HUES48 (cell line): ENCODE data around the gene C5.

Experiments used
- H3K27ac ChIP-seq: one replicate; pipeline ENCODE4 v1.7.0; 2013; ENCODE audit warnings: low read depth, low read length, inconsistent platforms
- H3K27me3 ChIP-seq: 2 replicates; pipeline ENCODE4 v1.6.1; 2013; ENCODE audit warnings: mild to moderate bottlenecking, low read length; ENCODE audit not compliant: control insufficient read depth, insufficient read depth
- H3K36me3 ChIP-seq: 2 replicates; pipeline ENCODE4 v1.6.1; 2013; ENCODE audit warnings: low read length; ENCODE audit not compliant: control insufficient read depth, insufficient read depth
- H3K4me1 ChIP-seq: 2 replicates; pipeline ENCODE4 v1.6.1; 2013; ENCODE audit warnings: mild to moderate bottlenecking, low read length; ENCODE audit not compliant: control insufficient read depth, insufficient read depth
- H3K4me3 ChIP-seq: 2 replicates; pipeline ENCODE4 v1.5.1; 2013; ENCODE audit warnings: mild to moderate bottlenecking, low read depth, low read length
- H3K9ac ChIP-seq: 2 replicates; pipeline ENCODE4 v1.6.1; 2013; ENCODE audit warnings: mild to moderate bottlenecking, low read depth, low read length, moderate library complexity
- H3K9me3 ChIP-seq: 2 replicates; pipeline ENCODE4 v1.6.1; 2013; ENCODE audit warnings: low read length; ENCODE audit not compliant: control insufficient read depth, insufficient read depth

Gene C5

DNA sequence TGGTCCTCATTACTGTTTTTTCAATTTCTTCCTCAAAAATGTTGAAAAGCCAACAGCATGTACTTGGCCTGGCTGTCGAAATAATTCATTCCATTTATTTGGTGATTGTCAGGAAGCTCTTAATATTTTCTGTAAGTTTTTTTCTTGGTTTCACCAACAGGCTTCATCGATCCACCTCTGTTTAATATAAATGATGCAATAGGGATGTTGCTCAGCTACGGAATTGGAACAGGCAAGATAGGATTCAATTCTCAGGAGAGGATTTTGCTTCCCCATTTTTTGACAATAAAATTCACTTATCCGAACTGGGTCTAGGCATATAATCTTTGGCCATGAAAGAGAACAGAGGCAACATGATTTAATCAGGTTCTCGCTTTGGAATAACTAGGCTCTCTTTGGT, 30.8 kb downstream of the C5 start:
- peaks cover 5% of the 10 kb centered on the region for H3K4me1 ChIP-seq
- H3K27ac ChIP-seq: no peak overlapping the region
- H3K27me3 ChIP-seq: no peaks in the 10 kb centered on the region
- no peaks in the 10 kb centered on the region for H3K36me3 ChIP-seq
- H3K9ac ChIP-seq: no peak overlapping the region
- H3K4me3 ChIP-seq: no peak overlapping the region
- no peaks in the 10 kb centered on the region for H3K9me3 ChIP-seq

DNA sequence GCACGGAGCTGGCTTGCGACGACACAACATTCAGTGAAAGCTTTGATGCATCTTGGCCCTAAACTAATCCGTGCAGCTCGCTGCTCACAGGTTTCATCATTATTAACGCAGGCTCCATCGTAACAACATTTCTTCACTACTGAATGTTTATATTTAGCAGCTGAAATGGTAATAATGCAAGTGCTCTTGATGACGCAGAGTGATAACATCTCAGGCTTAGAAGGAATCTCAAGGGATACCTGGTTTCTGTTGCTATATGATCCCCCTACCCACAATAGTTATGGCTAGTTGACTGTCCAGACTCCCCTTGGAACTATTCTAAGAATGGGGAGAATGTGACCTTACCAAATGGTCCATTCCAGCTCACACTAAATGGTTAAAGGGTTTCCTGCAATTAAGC, 36.2 kb downstream of the C5 start:
- Histone ChIP-seq H3K36me3 (no peaks in the 10 kb centered on the region), H3K27ac (no peak overlapping the region)

DNA sequence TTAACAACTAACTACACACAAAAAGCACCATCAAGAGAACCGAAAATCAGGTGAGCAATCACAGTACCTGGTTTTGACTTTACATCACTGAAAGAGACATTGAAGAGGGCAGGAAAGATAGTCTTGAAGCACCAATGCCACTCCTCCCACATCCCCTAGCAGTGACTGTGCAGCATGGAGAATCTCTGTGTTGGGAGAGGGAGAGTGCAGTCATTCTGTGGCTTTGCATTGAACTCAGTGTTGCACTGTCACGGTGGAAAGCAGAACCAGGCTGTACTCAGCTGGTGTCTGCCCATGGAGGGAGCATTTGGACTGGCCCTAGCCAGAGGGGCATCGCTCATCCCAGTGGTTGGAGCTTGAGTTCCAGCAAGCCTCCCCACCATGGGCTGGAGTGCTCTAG, 40.4 kb downstream of the C5 start:
- Histone ChIP-seq H3K27me3 (no peaks in the 10 kb centered on the region), H3K9me3 (no peaks in the 10 kb centered on the region), H3K4me1 (peaks cover 3% of the 10 kb centered on the region; the same call in 1 of the 2 replicates), H3K9ac (no peak overlapping the region), H3K27ac (no peak overlapping the region), H3K36me3 (no peaks in the 10 kb centered on the region), H3K4me3 (no peak overlapping the region)

More for the DNA sequence above, 36.2 kb downstream of the C5 start:
- Histone ChIP-seq H3K9ac (no peak overlapping the region), H3K27me3 (no peaks in the 10 kb centered on the region), H3K4me1 (peaks cover 5% of the 10 kb centered on the region), H3K4me3 (no peak overlapping the region), H3K9me3 (no peaks in the 10 kb centered on the region)

DNA sequence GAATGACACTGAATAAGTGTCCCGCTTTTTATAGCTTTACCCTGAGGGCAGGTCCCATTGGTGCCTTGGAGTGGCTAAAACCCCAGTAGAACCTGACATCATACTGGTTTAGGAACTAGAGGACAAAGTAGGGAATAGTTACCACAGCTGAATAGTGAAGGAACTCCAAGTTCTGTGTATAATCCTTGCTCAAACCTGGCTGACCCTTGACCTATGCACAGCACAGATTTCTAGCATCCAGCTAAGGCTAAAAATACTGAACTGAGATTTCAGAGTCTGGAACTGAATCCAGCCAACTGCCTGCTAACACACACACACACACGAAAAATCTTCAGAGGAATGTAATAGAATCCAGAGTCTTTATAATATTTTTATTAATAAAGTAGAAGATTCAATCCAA, 50.8 kb downstream of the C5 start:
- Histone ChIP-seq H3K4me3 (no peak overlapping the region), H3K9me3 (no peaks in the 10 kb centered on the region), H3K36me3 (no peaks in the 10 kb centered on the region), H3K4me1 (no peaks in the 10 kb centered on the region), H3K9ac (no peak overlapping the region), H3K27ac (no peak overlapping the region), H3K27me3 (no peaks in the 10 kb centered on the region)

DNA sequence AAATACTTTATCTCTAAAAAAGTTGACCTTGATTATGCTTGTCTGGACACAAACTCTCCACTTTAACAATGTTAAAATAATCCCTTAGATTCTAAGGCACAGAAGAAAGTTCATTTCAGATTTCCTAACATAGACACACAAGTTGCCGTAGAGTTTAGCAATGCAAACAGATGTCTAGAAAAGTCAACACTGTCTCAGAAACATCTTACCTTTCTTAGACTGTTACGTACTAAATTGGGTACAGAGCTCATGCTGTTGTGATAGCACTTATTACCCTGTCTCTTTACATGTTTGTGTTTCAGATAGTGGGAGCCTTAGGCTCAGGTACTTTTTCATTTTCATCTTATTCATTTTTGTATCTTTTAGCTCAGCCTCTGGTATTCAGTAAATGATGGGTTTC, 52.0 kb downstream of the C5 start:
- H3K9ac ChIP-seq: no peak overlapping the region
- no peaks in the 10 kb centered on the region for H3K27me3 ChIP-seq
- no peak overlapping the region for H3K4me3 ChIP-seq
- H3K36me3 ChIP-seq: no peaks in the 10 kb centered on the region
- H3K9me3 ChIP-seq: no peaks in the 10 kb centered on the region
- H3K4me1 ChIP-seq: no peaks in the 10 kb centered on the region
- no peak overlapping the region for H3K27ac ChIP-seq

DNA sequence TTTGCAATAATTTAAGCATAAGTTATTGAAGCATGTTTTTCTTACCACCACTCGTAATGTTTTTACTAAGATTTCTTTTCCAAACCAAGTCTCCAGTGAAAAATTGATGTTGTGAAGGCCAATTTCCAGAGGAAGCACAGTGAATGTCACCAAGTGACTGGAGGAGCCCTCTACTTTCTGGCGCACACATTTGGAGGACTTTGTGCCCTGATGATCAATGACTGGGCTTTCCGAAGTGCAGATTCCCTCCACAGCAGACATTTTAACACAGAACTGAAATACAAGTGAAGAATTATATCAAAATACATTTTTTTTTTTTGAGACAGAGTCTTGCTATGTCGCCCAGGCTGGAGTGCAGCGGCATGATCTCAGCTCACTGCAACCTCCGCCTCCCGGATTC, 52.6 kb downstream of the C5 start:
- H3K9ac ChIP-seq: no peak overlapping the region
- H3K4me1 ChIP-seq: no peaks in the 10 kb centered on the region
- no peak overlapping the region for H3K4me3 ChIP-seq
- no peaks in the 10 kb centered on the region for H3K36me3 ChIP-seq
- H3K27ac ChIP-seq: no peak overlapping the region
- no peaks in the 10 kb centered on the region for H3K27me3 ChIP-seq
- H3K9me3 ChIP-seq: no peaks in the 10 kb centered on the region

DNA sequence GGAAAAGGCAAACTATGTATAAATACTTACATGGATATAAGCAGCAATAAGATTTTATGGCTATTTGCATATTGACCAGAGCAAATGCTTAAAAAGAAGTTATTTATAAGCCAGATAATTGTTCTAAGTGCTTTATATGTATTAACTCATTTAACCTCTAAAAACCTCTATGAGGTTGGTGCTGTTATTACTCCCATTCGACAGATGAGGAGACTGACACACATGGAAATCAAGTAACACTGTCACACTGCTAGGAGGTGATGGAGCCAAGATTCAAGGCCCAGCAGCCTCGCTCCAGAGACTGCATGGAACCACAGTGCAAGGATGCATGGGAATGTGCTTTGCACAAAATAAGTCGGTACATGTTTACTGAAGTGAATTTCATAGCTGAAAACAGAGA, 53.7 kb downstream of the C5 start:
- Histone ChIP-seq H3K9me3 (no peaks in the 10 kb centered on the region), H3K27me3 (no peaks in the 10 kb centered on the region), H3K4me3 (no peak overlapping the region), H3K36me3 (no peaks in the 10 kb centered on the region), H3K9ac (no peak overlapping the region), H3K27ac (no peak overlapping the region), H3K4me1 (no peaks in the 10 kb centered on the region)

DNA sequence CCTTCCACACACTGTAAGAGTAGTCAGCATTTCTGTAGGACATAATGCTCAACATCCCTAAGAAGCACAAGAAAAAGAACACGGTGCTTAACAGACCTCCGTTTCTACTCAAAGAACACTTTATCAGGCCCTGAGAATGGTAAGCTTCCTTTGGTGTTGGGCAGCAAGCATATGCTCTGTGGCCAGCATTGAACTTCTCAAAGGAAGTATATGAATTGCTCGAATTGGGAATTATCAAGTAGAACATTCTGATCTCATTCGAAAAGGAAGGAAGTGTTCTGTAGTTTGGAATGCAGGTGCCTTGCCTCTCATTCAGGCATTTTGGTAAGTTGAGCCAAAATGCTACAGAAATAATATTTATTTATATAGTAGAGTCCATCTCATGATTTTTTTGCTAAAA, 61.0 kb downstream of the C5 start:
- Histone ChIP-seq H3K4me1 (no peaks in the 10 kb centered on the region), H3K36me3 (no peaks in the 10 kb centered on the region), H3K9me3 (no peaks in the 10 kb centered on the region), H3K4me3 (no peak overlapping the region), H3K9ac (no peak overlapping the region), H3K27ac (no peak overlapping the region), H3K27me3 (no peaks in the 10 kb centered on the region)

DNA sequence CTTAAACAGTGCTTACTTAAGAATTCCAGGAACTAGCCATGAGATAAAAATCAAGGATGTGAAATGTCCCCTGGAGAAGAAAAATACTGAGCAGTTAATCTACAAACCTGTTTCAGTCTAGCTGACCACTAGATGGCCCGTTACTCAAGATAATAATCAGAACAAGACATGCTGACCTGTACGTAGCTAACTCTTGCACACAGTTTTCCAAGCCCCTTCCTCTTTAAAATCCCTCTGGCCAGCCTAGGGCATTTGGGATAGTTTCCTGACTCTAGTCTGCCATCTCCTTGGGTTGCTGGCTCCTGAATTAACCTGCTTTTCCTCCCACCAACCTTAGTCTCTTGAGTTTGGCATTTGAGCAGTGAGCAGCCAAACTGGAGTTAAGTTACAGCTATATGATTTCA, 64.3 kb downstream of the C5 start:
- H3K4me3 ChIP-seq: no peak overlapping the region
- H3K27ac ChIP-seq: no peak overlapping the region
- H3K4me1 ChIP-seq: no peaks in the 10 kb centered on the region
- H3K9ac ChIP-seq: no peak overlapping the region
- H3K9me3 ChIP-seq: no peaks in the 10 kb centered on the region
- no peaks in the 10 kb centered on the region for H3K27me3 ChIP-seq
- no peaks in the 10 kb centered on the region for H3K36me3 ChIP-seq

DNA sequence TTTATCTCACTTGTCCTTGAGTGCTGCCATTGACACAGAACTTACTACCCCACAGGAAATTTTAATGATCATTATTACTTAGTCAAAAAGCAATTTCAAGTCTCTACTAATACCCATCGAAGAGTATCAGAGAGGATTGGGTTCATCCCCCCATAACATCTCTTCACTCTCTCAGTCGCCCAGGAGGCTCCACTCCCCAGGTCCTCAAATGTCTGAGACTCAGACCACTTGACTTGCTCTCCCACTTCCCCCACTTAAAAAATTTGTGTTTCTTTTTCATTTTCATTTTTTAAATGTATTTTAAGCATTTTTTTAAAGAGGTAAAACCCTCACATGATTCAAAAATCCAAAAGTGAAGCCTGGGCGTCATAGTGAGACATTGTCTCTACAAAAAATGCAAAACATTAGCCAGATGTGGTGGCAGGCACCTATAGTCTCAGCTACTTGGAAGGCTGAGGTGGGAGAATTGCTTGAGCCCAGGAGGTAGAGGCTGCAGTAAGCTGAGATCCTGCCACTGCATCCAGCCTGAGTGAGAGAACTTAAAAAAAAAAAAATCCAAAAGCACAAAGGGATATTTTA, 66.7 kb downstream of the C5 start:
- no peaks in the 10 kb centered on the region for H3K36me3 ChIP-seq
- H3K4me1 ChIP-seq: no peaks in the 10 kb centered on the region
- H3K9me3 ChIP-seq: no peaks in the 10 kb centered on the region
- no peak overlapping the region for H3K4me3 ChIP-seq
- no peak overlapping the region for H3K27ac ChIP-seq
- no peaks in the 10 kb centered on the region for H3K27me3 ChIP-seq
- no peak overlapping the region for H3K9ac ChIP-seq

DNA sequence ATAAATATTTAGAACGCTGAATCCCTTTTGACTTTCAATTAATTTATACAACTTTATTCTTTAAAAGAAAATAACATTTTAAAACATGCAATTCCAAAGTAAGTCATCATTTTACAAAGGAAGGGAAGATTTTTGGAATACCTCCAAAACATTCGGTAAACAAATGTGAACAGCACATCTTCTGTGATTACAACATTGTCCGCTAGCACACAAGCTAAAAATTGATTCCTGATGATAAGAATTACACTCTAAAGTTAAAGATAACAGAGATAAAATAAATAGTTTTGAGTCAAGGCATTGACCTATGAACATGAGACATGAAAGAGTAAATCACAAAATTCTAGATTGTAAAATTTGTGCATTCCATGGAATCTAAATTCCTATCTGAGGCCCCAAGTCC, 67.2 kb downstream of the C5 start:
- no peak overlapping the region for H3K27ac ChIP-seq
- H3K4me1 ChIP-seq: no peaks in the 10 kb centered on the region
- no peaks in the 10 kb centered on the region for H3K27me3 ChIP-seq
- no peaks in the 10 kb centered on the region for H3K36me3 ChIP-seq
- no peak overlapping the region for H3K9ac ChIP-seq
- no peak overlapping the region for H3K4me3 ChIP-seq
- H3K9me3 ChIP-seq: no peaks in the 10 kb centered on the region

DNA sequence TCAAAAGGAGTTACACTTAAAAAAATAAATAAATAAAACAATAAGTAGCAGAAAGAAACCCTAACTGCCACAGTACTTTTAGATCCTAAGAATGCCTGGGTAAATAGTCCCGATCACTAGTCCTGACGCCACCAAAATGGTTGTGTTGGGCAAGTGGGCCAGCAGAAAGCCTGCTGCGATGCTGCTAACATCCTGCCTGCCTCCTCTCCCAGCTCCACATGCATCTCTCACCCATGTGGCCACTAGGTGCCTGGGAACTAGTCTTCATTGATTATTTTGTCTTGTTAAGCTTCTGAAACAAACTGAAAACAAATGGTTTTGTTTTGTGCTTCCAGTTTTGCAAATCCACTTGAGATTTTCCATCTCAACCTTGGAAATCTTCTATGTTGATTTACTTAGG, 69.1 kb downstream of the C5 start:
- no peaks in the 10 kb centered on the region for H3K9me3 ChIP-seq
- no peak overlapping the region for H3K4me3 ChIP-seq
- no peaks in the 10 kb centered on the region for H3K36me3 ChIP-seq
- H3K9ac ChIP-seq: no peak overlapping the region
- no peak overlapping the region for H3K27ac ChIP-seq
- no peaks in the 10 kb centered on the region for H3K4me1 ChIP-seq
- H3K27me3 ChIP-seq: no peaks in the 10 kb centered on the region
